Stimulated activated CD4-positive, alpha-beta T cell treated with anti-CD3 and anti-CD28 coated beads, TNF-alpha, amount 100 ng/mL, for 48 hours (primary cell): Measurements from ENCODE around the gene ARMC9.

Experiments
- DNase-seq, 3 donors: peaks; one replicate each; pipeline ENCODE4 v3.0.0-alpha.2; 2020; ENCODE audit warnings: low read depth in 3 of 3

ARMC9 gene

GRCh38 chr2:231201475-231201814 lies 3.0 kb downstream of the ARMC9 start:
- no peak for DNase-seq

GRCh38 chr2:231203087-231203486 lies 4.7 kb downstream of the ARMC9 start:
- no peak for DNase-seq

- DNase-seq = no peak
Observed at GRCh38 chr2:231204146-231204545, 5.7 kb downstream of the ARMC9 start.

- DNase-seq = no peak
Observed at GRCh38 chr2:231204581-231204980, 6.2 kb downstream of the ARMC9 start.

GRCh38 chr2:231207734-231208133 lies 9.3 kb downstream of the ARMC9 start:
- DNase-seq = no peak

DNA sequence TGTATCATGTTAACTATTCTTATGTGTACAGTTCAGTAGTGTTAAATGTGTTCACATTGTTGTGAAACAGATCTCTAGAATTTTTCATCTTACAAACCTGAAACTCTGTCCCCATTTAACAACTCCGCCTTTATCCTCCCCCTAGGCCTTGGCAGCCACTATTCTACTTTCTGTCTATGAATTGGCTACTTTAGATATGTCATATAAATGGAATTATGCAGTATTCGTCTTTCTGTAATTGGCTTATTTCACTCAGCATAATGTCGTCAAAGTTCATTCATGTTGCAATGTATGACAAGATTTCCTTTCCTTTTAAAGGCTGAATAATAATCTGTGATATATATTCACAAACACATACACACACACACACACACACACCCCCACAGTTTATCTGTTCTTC lies 12.4 kb downstream of the ARMC9 start:
- no peak for DNase-seq

DNA sequence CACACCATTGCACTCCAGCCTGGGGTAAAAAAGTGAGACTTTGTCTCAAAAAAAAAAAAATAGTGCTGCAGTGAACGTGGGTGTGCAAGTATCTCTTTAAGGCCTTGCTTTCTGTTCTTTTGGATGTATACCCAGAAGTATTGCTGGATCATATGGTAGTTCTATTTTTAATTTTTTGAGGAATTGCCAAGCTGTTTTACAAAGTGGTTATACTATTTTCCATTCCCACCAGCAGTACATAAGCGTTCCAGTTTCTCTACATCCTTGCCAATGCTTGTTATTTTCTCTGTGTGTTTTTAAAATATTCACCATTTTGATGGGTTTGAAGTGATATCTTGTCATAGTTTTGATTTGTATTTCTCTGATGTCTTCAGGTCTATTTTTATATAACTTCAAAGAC lies 13.1 kb downstream of the ARMC9 start:
- no peak for DNase-seq

DNA sequence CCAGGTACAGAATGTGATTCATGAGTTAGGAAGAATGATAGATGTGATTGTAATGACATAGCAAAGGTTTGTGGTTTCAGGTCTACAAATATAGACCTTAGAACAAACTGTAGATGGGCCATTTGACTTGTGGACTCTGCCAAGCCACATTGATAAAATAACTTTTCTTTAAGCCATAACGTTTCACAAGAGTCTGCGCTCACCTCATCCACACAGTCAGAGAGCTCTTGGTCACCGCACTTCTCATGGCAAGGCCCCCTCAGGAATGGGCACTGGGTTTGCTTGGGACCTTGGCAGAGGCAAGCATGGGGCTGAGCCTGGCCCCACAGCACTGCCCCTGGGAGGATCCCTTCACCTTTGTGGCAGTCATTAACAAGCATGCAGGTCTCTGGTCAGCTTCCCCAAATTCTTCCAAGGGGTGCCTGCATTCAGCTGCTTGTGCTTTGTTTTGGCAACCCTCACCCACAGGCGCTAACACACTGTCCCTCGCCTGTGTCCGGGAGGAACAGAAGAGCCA lies 14.0 kb downstream of the ARMC9 start:
- DNase-seq = no peak

- DNase-seq = no peak
Observed at GRCh38 chr2:231213931-231214642, 15.7 kb downstream of the ARMC9 start.

- no peak for DNase-seq
Observed at GRCh38 chr2:231218366-231218765, 19.9 kb downstream of the ARMC9 start.

GRCh38 chr2:231219289-231219688 lies 20.9 kb downstream of the ARMC9 start:
- DNase-seq = no peak

DNA sequence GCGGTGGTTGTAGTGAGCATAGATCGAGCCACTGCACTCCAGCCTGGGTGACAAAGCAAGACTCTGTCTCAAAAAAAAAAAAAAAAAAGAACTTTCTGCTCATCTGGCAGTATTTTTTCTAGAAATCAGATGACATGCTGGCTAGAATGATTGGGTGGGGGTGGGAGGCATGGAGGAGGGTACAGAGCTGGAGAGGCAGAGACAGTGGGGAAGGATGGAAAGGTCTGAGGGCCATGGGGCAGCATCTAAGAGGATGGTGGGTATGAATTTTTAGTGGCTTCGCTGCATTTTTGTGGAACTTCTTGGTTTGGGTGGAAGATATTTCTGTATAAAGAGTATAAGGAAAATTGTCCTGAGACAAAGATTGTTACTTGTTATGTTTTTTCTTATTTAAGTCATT lies 23.3 kb downstream of the ARMC9 start:
- DNase-seq = no peak

DNA sequence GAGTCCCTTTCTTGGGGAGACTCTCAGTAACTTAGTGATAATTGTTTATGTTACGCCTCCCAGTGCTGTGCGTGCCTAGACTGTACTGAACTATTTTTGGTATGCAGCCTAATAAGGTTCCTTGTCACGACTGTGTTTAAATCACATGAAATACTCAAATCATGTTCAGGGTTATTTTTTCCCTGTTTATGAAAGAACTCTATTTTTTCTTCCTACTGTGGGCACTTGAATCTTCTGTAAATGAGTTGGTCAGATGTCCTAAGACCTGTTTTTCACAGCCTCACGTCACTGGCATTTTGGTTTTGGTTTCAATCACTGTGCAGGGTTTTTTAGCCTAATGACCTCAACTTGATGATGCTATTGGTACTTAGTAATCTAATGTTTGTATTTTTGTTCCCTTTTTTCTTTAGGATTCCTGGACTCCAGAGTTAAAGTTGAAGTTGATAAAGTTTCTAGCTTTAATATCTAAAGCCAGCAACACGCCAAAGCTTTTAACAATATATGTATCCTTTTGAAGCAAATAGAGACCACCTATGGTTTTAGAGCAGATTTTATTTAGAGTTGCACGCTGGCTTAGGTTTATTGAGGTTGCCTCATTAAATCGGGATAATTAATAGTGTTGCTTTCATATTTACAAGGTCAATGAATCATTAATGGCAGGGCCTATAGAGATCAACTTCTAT lies 24.0 kb downstream of the ARMC9 start:
- DNase-seq = no peak

GRCh38 chr2:231223001-231223375 lies 24.6 kb downstream of the ARMC9 start:
- DNase-seq = no peak

DNA sequence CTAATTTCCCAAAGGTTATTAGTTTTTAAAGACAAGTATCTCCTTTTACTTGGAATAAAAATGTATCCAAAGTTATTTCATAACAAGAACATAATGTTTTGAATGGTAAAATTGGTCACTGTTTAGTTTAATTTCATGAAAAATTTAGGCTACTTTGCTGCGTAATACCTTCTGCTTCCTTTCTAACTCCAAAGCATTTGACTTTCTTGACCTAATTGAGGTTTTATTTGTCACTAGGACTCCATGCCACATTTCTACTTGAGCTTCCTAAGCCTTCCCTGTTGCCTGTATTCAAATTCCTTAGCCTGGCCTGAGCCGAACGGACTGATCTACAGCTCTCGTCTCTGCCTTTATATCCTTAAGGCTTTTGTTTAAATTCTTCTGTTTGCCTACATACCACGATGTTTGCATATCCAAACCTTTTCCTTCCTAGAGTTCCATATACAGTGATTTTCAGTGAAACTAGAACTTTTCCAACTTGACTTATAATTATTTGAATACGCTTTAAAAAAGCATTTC lies 25.1 kb downstream of the ARMC9 start:
- DNase-seq = no peak

DNA sequence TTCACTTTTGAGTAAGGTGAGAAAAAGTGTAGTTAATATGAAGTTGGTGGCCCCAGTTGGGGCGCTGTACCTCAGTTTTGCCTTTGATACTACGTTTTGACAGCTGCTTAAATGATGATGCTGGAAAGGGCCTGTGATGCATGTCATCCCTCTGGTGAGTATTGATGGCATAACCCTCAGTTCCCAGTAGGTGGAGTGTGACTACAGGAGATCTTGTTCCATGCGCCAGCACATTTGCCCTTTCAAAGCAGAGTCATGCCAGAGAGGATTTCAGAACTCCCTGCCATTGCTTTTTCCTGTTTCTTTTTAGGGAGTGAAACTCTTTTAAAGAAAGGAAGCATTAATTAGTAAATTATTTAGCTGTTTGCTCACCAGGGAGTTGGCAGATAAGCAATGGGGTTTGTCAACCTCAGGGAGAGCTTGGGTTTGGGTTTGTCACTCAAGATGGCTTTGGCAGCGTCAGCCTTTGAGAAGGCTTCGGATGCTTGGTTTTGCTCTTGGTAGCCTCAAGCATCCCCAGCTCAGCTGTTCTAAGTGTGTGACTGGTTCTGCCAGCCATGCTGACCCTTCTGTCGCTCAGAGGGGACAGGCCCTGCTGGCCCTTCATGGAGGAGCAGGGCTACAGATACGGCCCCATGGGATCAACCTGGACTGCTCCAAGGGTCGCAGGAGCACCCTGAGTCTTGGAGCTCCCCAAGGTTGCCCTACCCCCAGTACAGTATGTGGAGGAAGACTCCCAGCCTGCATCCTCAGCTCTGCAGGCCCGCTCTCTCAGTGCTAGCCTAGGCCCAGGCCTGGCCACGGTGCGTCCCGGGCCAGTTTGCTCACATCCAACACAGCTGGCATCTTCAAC lies 29.1 kb downstream of the ARMC9 start:
- peak; percentile 13 to 21 (median 20) for DNase-seq

- no peak for DNase-seq
Observed at GRCh38 chr2:231228223-231228622, 29.8 kb downstream of the ARMC9 start.

DNA sequence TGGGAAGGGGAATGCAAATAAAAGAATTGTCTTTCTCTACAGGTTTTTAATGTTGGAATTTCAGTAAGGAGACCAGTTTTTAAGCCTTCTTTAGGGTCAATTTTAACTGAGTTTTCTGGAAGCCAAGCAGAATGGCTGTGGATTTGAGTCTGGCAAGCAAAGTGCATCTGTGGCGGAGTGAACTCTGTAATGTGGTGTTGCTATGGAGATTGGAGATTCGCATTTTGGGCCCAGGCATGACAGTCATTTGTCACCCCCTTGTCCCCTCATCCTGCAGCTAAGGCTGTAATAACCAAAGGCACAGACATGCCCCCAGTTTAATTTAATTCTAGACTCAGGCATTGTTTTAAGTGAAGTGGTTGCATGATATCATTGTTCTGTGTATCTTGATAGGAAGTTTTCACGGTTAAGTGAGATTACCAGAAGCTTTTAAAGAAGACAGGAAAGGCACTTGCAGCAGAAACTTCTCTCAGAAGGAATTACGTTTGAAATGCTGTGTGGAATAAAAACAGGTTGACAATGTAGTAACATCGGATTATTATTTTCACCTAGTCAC lies 30.6 kb downstream of the ARMC9 start:
- no peak for DNase-seq

- no peak for DNase-seq
Observed at GRCh38 chr2:231235217-231235616, 36.8 kb downstream of the ARMC9 start.

DNA sequence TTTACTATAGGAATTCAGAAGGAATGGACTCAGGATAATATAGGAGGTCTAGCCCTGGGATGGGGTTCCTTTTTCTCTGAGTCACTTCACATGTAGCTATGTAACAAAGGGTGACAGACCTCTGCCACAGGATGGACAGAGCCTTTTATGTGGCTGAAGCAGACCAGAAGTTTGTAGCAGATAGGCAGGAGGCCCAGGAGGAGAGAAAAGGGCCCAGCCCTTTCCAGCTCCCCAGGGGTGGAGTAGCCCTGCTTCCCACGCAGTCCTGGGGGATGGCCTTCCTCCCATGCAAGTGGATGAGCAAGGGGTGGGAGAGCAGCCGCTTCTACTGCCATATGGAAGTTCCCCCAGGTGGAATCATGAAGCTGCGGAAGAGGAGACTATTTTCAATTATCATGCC lies 40.3 kb downstream of the ARMC9 start:
- no peak for DNase-seq

DNA sequence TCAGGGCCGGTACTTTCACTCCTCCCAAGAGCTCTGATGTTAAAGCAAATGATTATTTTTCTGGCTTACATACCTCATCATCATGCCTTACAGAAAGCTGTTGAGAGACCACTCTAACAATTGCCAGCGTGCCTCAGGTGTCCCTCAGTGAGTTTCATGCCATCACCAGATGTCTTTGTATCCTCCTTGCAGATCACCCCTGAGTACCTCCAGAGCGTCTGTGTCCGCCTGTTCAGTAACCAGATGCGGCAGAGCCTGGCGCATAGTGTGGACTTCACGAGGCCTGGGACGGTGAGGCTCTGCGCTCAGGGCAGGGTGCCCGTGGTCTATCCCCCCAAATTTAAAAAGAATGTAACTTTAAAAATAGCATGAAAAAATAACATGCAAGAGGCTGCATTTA lies 41.3 kb downstream of the ARMC9 start:
- no peak for DNase-seq
